ENCODE results near the gene MPEG1.

Gene MPEG1

GRCh38 chr11:59173080-59173963 lies 39.4 kb downstream of the MPEG1 start:
- in situ Hi-C loops (cut with HindIII; ENCODE audit: low sequenced_read_pairs), result no loop called here

GRCh38 chr11:59172345-59173079 lies 40.2 kb downstream of the MPEG1 start:
- no peak for DNase-seq (ENCODE audit: low read depth, low spot score)
- peak overlapping the region; percentile 56 for H3K4me3 ChIP-seq (ENCODE audit: low read depth, low read length)
- in situ Hi-C loops (cut with HindIII; ENCODE audit: low sequenced_read_pairs), result no loop called here
- no peak for TF ChIP-seq CTCF (IDR thresholded peaks at IDR 0.05; ENCODE audit: low read depth, low read length)

More at GRCh38 chr11:59173080-59173963, 39.4 kb downstream of the MPEG1 start:
- no peak for TF ChIP-seq CTCF (IDR thresholded peaks at IDR 0.05; ENCODE audit: low read depth, low read length)
- DNase-seq (ENCODE audit: low read depth, low spot score), result no peak
- H3K4me3 ChIP-seq (ENCODE audit: low read depth, low read length), result peak overlapping the region; percentile 56

- in situ Hi-C loops (cut with HindIII; ENCODE audit: low sequenced_read_pairs), result no loop called here
- H3K4me3 ChIP-seq (ENCODE audit: low read depth, low read length), result peak within 1 kb of the TSS; percentile 56
- peak; percentile 84 for DNase-seq (ENCODE audit: low read depth, low spot score)
- peak; percentile 94 for TF ChIP-seq CTCF (IDR thresholded peaks at IDR 0.05; ENCODE audit: low read depth, low read length)
These were observed 41.0 kb downstream of the MPEG1 start, which contains the start of gene DTX4 for GRCh38 chr11:59171508-59172322. DTX4 (plus strand) TSS chr11:59172132; CDS start chr11:59172596, 464 bp downstream.

GRCh38 chr11:59164028-59164427 lies 48.7 kb downstream of the MPEG1 start:
- DNase-seq (ENCODE audit: low read depth, low spot score), result no peak
- TF ChIP-seq CTCF (IDR thresholded peaks at IDR 0.05; ENCODE audit: low read depth, low read length), result no peak
- H3K4me3 ChIP-seq (ENCODE audit: low read depth, low read length), result no peak overlapping the region
- in situ Hi-C loops (cut with HindIII; ENCODE audit: low sequenced_read_pairs), result no loop called here

Measured in astrocyte of the spinal cord (primary cell).